Measurements from ENCODE around the gene FANCG.

DNA sequence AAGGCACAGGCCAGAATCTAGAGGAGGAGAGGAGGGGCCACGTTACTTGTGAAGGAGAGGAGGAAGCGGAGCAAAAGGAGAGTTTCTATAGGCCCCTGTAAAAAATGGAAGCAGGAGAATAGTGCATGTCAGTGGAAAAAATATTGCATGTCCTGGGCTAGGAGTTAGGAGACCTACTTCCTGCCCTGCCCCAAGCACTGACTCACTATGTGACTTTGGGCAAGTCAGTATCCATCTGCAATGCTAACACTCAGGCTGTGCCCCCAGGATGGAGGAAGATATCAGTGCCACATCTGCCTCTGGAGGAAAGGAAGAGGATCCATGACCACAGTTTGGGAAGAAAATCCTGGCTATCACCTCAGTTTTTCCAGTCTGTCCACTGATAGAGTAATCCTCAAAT is 9.7 kb upstream of the FANCG start:
- TF ChIP-seq EP300 (IDR thresholded peaks at IDR 0.05) (no peak), POLR2A (IDR thresholded peaks at IDR 0.05) (no peak), POLR2AphosphoS5 (IDR thresholded peaks at IDR 0.05) (no peak)
- TF ChIP-seq, protein P1, sequence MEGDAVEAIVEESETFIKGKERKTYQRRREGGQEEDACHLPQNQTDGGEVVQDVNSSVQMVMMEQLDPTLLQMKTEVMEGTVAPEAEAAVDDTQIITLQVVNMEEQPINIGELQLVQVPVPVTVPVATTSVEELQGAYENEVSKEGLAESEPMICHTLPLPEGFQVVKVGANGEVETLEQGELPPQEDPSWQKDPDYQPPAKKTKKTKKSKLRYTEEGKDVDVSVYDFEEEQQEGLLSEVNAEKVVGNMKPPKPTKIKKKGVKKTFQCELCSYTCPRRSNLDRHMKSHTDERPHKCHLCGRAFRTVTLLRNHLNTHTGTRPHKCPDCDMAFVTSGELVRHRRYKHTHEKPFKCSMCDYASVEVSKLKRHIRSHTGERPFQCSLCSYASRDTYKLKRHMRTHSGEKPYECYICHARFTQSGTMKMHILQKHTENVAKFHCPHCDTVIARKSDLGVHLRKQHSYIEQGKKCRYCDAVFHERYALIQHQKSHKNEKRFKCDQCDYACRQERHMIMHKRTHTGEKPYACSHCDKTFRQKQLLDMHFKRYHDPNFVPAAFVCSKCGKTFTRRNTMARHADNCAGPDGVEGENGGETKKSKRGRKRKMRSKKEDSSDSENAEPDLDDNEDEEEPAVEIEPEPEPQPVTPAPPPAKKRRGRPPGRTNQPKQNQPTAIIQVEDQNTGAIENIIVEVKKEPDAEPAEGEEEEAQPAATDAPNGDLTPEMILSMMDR (IDR thresholded peaks at IDR 0.05) = no peak
